H9 (cell line): ENCODE measurements around the gene LAIR2. TPM values are rescaled to one million over a fixed set of nuclear protein-coding genes. Genes with fewer than 3 reads are reported as not detected.

Experiments used
- DNase-seq: peaks from one replicate; pipeline ENCODE4 v3.0.0-alpha.2; 2017
- H2AFZ ChIP-seq: one replicate; pipeline ENCODE4 v1.6.1; 2013; ENCODE audit warnings: mild to moderate bottlenecking, low read length, control low read depth, moderate library complexity
- H2AK5ac ChIP-seq: 2 replicates; pipeline ENCODE4 v1.6.1; 2013; ENCODE audit warnings: low read length, control low read depth, mixed read lengths; ENCODE audit not compliant: insufficient read length
- H2BK120ac ChIP-seq: one replicate; pipeline ENCODE4 v1.6.1; 2013; ENCODE audit warnings: low read depth, mild to moderate bottlenecking, low read length, control low read depth, inconsistent platforms; ENCODE audit not compliant: poor library complexity, severe bottlenecking
- H2BK12ac ChIP-seq: 2 replicates; pipeline ENCODE4 v1.6.1; 2013; ENCODE audit warnings: low read length, control low read depth, mixed read lengths, low read depth; ENCODE audit not compliant: insufficient read length
- H2BK15ac ChIP-seq: 2 replicates; pipeline ENCODE4 v1.6.1; 2013; ENCODE audit warnings: low read depth, low read length, control low read depth
- H2BK20ac ChIP-seq: one replicate; pipeline ENCODE4 v1.6.1; 2013; ENCODE audit warnings: low read depth, mild to moderate bottlenecking, low read length, control low read depth, inconsistent platforms; ENCODE audit not compliant: poor library complexity, severe bottlenecking
- H2BK5ac ChIP-seq: 2 replicates; pipeline ENCODE4 v1.6.1; 2013; ENCODE audit warnings: low read length, control low read depth, mixed read lengths; ENCODE audit not compliant: insufficient read length
- H3K14ac ChIP-seq: 2 replicates; pipeline ENCODE4 v1.6.1; 2013; ENCODE audit warnings: low read length, control low read depth; ENCODE audit not compliant: insufficient read depth
- H3K18ac ChIP-seq: 2 replicates; pipeline ENCODE4 v1.6.1; 2013; ENCODE audit warnings: low read depth, mild to moderate bottlenecking, mixed read lengths, low read length, control low read depth; ENCODE audit not compliant: insufficient read length
- H3K23ac ChIP-seq: 2 replicates; pipeline ENCODE4 v1.6.1; 2013; ENCODE audit warnings: low read length, control low read depth, mixed read lengths, low read depth; ENCODE audit not compliant: insufficient read length
- H3K23me2 ChIP-seq: 2 replicates; pipeline ENCODE4 v1.6.1; 2013; ENCODE audit warnings: low read depth, mild to moderate bottlenecking, mixed read lengths, low read length, control low read depth; ENCODE audit not compliant: insufficient read length, poor library complexity, severe bottlenecking
- H3K27ac ChIP-seq: 2 replicates; pipeline ENCODE4 v1.5.1; 2013; ENCODE audit warnings: low read length, control low read depth, mixed read lengths, low read depth; ENCODE audit not compliant: insufficient read length
- H3K27me3 ChIP-seq: 2 replicates; pipeline ENCODE4 v1.6.1; 2013; ENCODE audit warnings: low read length, control low read depth, inconsistent platforms; ENCODE audit not compliant: insufficient read depth
- H3K4ac ChIP-seq: 2 replicates; pipeline ENCODE4 v1.6.1; 2013; ENCODE audit warnings: low read depth, mild to moderate bottlenecking, control low read depth, inconsistent platforms, low read length, moderate library complexity
- H3K4me1 ChIP-seq: 2 replicates; pipeline ENCODE4 v1.6.1; 2013; ENCODE audit warnings: low read length, control low read depth, inconsistent platforms; ENCODE audit not compliant: insufficient read depth
- H3K4me2 ChIP-seq: 2 replicates; pipeline ENCODE4 v1.6.1; 2013; ENCODE audit warnings: low read length, control low read depth, mixed read lengths; ENCODE audit not compliant: insufficient read length, insufficient read depth
- H3K56ac ChIP-seq: 2 replicates; pipeline ENCODE4 v1.6.1; 2013; ENCODE audit warnings: low read depth, mild to moderate bottlenecking, mixed read lengths, low read length, control low read depth; ENCODE audit not compliant: insufficient read length
- H3K79me1 ChIP-seq: 2 replicates; pipeline ENCODE4 v1.6.1; 2013; ENCODE audit warnings: low read depth, mild to moderate bottlenecking, moderate library complexity, low read length, control low read depth, inconsistent platforms; ENCODE audit not compliant: insufficient read depth, poor library complexity, severe bottlenecking
- H3K79me2 ChIP-seq: 2 replicates; pipeline ENCODE4 v1.6.1; 2013; ENCODE audit warnings: low read length, control low read depth, inconsistent platforms; ENCODE audit not compliant: insufficient read depth
- H3K9ac ChIP-seq: 2 replicates; pipeline ENCODE4 v1.6.1; 2013; ENCODE audit warnings: low read length, control low read depth, mixed read lengths; ENCODE audit not compliant: insufficient read length; ENCODE audit errors: extremely low read depth
- H3K9me3 ChIP-seq: one replicate; pipeline ENCODE4 v1.6.1; 2013; ENCODE audit warnings: low read depth, low read length, inconsistent platforms; ENCODE audit not compliant: control insufficient read depth
- H3T11ph ChIP-seq: one replicate; pipeline ENCODE4 v1.6.1; 2013; ENCODE audit warnings: mild to moderate bottlenecking, low read length, control low read depth, inconsistent platforms
- H4K20me1 ChIP-seq: one replicate; pipeline ENCODE4 v1.6.1; 2013; ENCODE audit not compliant: control insufficient read depth, insufficient read length, insufficient read depth
- H4K5ac ChIP-seq: 2 replicates; pipeline ENCODE4 v1.6.1; 2013; ENCODE audit warnings: low read depth, mild to moderate bottlenecking, mixed read lengths, low read length, control low read depth; ENCODE audit not compliant: insufficient read length
- H4K8ac ChIP-seq: replicated peaks from 2 replicates; pipeline ENCODE4 v1.6.1; 2013; ENCODE audit warnings: low read length, control low read depth, mixed read lengths, low read depth; ENCODE audit not compliant: insufficient read length
- H4K91ac ChIP-seq: 2 replicates; pipeline ENCODE4 v1.6.1; 2013; ENCODE audit warnings: low read depth, mild to moderate bottlenecking, moderate library complexity, mixed read lengths, low read length, control low read depth; ENCODE audit not compliant: insufficient read length
- H3K27ac Mint-ChIP-seq, 3 experiments: 2 replicates in 2 of 3; 3 replicates in 1 of 3; pipeline ENCODE4 v1.8.0; 2020 to 2021; ENCODE audit warnings: mixed read lengths in 3 of 3, mild to moderate bottlenecking in 1 of 3, moderate library complexity in 1 of 3
- H3K27me3 Mint-ChIP-seq: 2 replicates; pipeline ENCODE4 v1.8.0; 2021; ENCODE audit warnings: low read depth, mild to moderate bottlenecking, moderate library complexity, mixed read lengths
- H3K36me3 Mint-ChIP-seq, 3 experiments: 2 replicates in 2 of 3; 3 replicates in 1 of 3; pipeline ENCODE4 v1.8.0; 2020 to 2021; ENCODE audit warnings: low read depth in 3 of 3, mixed read lengths in 3 of 3; ENCODE audit not compliant: insufficient read depth in 1 of 3
- H3K4me1 Mint-ChIP-seq, 2 experiments: 2 replicates each; pipeline ENCODE4 v1.8.0; 2020; ENCODE audit warnings: mixed read lengths in 2 of 2
- H3K4me3 Mint-ChIP-seq, 2 experiments: 2 replicates in 1 of 2; 3 replicates in 1 of 2; pipeline ENCODE4 v1.8.0; 2020 to 2021; ENCODE audit warnings: mild to moderate bottlenecking in 2 of 2, mixed read lengths in 2 of 2, moderate library complexity in 1 of 2
- H3K9me3 Mint-ChIP-seq, 2 experiments: 2 replicates in 1 of 2; 3 replicates in 1 of 2; pipeline ENCODE4 v1.8.0; 2020; ENCODE audit warnings: mild to moderate bottlenecking in 2 of 2, mixed read lengths in 2 of 2, moderate library complexity in 1 of 2
- CTCF ChIP-seq: fragments of 200-600 bp; sonication (generic); conservative IDR thresholded peaks from 3 replicates; pipeline ENCODE4 v1.8.0; 2021; ENCODE audit warnings: antibody characterized with exemption, mild to moderate bottlenecking
- WGBS: extraction: QIAGEN DNeasy Blood & Tissue Kit; methylation state at CpG from one replicate; pipeline ENCODE4 v1.1.7; 2013; ENCODE audit warnings: missing lambda C conversion rate, low lambda C conversion rate, mixed read lengths; ENCODE audit not compliant: insufficient read length; ENCODE audit errors: extremely low coverage; 5-methylcytosine and 5-hydroxymethylcytosine counted together
- total RNA-seq: library from RNA; stranded (reverse); gene quantifications from 2 replicates; pipeline ENCODE4 v1.2.1, GENCODE V29; 2021

LAIR2 gene
- total RNA-seq, 1 experiment from 2014 or later: not detected

- Mint-ChIP-seq H3K4me1 (peaks cover 7% of the 10 kb centered on the region in 2 experiments; a peak in 3 of 4 replicates), H3K27me3 (peaks cover 3% of the 10 kb centered on the region), H3K9me3 (peaks cover 0 to 2% of the 10 kb centered on the region in 2 experiments; a peak in 1 of 5 replicates), H3K27ac (no peak overlapping the region), H3K4me3 (no peak overlapping the region), H3K36me3 (peaks cover 27 to 60% (median 57%) of the 10 kb centered on the region in 3 experiments; a peak in 6 of 7 replicates)
- DNase-seq: no peak
- H3K9me3 ChIP-seq: no peaks in the 10 kb centered on the region
- no peak overlapping the region for H3K56ac ChIP-seq
- no peak overlapping the region for H2BK20ac ChIP-seq
- H4K5ac ChIP-seq: no peak overlapping the region
- H3T11ph ChIP-seq: no peak overlapping the region
- no peak overlapping the region for H2AFZ ChIP-seq
- no peak overlapping the region for H2BK15ac ChIP-seq
- no peak overlapping the region for H3K23ac ChIP-seq
- H3K79me1 ChIP-seq: no peaks in the 10 kb centered on the region
- no peak overlapping the region for H2BK120ac ChIP-seq
- TF ChIP-seq CTCF: no peak
- H4K8ac ChIP-seq: no peak overlapping the region
- no peak overlapping the region for H4K91ac ChIP-seq
- WGBS: no CpG with 5 or more reads among the region's 39 CpGs
- H2AK5ac ChIP-seq: no peak overlapping the region
- H3K18ac ChIP-seq: no peak overlapping the region
- no peak overlapping the region for H3K9ac ChIP-seq
- no peaks in the 10 kb centered on the region for H3K27me3 ChIP-seq
- no peaks in the 10 kb centered on the region for H3K4me1 ChIP-seq
- H4K20me1 ChIP-seq: no peaks in the 10 kb centered on the region
- H3K4me2 ChIP-seq: no peak overlapping the region
- H2BK12ac ChIP-seq: no peak overlapping the region
- no peak overlapping the region for H3K14ac ChIP-seq
- no peaks in the 10 kb centered on the region for H3K79me2 ChIP-seq
- peaks cover 11% of the 10 kb centered on the region for H3K23me2 ChIP-seq
- no peak overlapping the region for H3K27ac ChIP-seq
- H3K4ac ChIP-seq: no peak overlapping the region
- no peak overlapping the region for H2BK5ac ChIP-seq
Observed at GRCh38 chr19:54460230-54461005, 42.2 kb upstream of the LAIR2 start.
